Right atrium auricular region (tissue), 2 donors: ENCODE measurements around the gene TM4SF20. TPM values are rescaled to one million over a fixed set of nuclear protein-coding genes. Genes with fewer than 3 reads are reported as not detected.

ENCODE experiments used
- DNase-seq: peaks from one replicate; pipeline ENCODE4 v3.0.0-alpha.2; 2019; ENCODE audit warnings: low spot score
- H3K27ac ChIP-seq, 2 donors: fragments of 200-600 bp; sonication (generic); 1 replicate in 1 of 2; 2 replicates in 1 of 2; pipeline ENCODE4 v1.5.1; 2016 to 2019
- H3K27me3 ChIP-seq, 2 donors: fragments of 200-600 bp; sonication (generic); one replicate each; pipeline versions ENCODE4 v1.5.1 to v1.6.0; 2017 to 2019
- H3K36me3 ChIP-seq: fragments of 200-600 bp; sonication (generic); one replicate; pipeline ENCODE4 v1.5.1; 2016
- H3K4me1 ChIP-seq, 2 donors: fragments of 200-600 bp; sonication (generic); one replicate each; pipeline versions ENCODE4 v1.5.1 to v1.6.0; 2017 to 2019
- H3K4me3 ChIP-seq, 2 donors: fragments of 200-600 bp; sonication (generic); 1 replicate in 1 of 2; 2 replicates in 1 of 2; pipeline ENCODE4 v1.5.1; 2017 to 2019; ENCODE audit warnings: mild to moderate bottlenecking in 1 of 2, moderate library complexity in 1 of 2
- H3K9me3 ChIP-seq, 2 donors: fragments of 200-600 bp; sonication (generic); one replicate each; pipeline ENCODE4 v1.5.1; 2019
- total RNA-seq, 2 donors: library from RNA; depleted of rRNA; stranded (reverse); fragments of >200 nt; gene quantifications; one replicate each; pipeline ENCODE4 v1.1.0, GENCODE V29; 2016
- TF ChIP-seq, protein P1 (sequence below), 2 donors: fragments of 200-600 bp; sonication (generic); IDR thresholded peaks; one replicate each; pipeline ENCODE4 v1.5.1; 2019; ENCODE audit warnings: antibody characterized with exemption in 2 of 2

The TM4SF20 gene
- total RNA-seq, 2 donors from 2014 or later, result not detected

DNA sequence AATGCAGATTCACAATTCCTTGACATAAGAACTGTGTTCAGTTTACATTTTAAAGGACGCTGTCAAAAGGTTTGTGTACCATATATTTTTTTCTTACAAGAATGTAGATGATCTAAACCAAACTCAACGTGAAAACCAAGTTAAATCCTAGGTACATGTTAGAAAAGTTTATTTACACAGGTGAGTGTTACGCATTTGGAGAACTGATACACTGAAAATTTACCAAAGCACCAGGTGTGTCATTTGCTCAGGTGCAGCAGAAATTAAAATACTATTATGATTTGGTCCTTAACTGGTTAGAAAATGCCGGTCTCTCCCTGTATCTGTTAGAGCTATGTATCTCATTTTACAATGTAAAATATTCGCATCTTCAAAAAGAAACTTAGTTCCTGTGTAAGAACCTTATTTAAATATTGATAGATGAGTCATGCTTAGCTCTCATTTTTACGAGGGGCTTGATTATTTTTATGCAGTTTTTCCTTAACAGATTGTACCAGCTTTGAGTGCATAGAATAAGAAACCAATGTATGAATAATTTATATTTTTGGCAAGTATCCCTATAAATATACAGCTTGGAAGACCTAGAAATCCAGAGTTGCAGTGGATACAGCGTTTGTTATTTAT lies 29.0 kb downstream of the TM4SF20 start:
- Histone ChIP-seq H3K9me3 (no peaks in the 10 kb centered on the region), H3K36me3 (peaks cover 26% of the 10 kb centered on the region)

DNA sequence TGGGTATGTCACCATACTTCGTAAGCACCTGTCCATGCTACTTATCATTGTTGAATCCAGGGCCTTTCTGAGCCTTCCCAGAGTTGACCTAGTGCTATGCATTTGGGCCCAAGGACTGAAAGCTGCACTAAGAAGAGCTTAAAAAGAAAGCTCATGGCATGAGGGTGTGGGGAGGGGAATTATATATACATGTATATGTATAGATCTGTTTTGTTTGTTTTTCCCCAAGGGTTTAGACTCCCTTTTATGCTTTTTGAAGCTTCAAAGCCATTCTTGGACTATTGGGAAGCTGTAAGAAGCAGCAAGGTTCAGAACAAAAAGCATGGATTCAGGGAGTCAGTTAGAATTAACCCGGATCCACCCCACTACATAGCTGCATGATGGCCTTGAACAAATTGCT lies 30.8 kb downstream of the TM4SF20 start:
- Histone ChIP-seq H3K9me3 (no peaks in the 10 kb centered on the region), H3K27me3 (no peaks in the 10 kb centered on the region), H3K27ac (no peak overlapping the region), H3K4me1 (no peaks in the 10 kb centered on the region), H3K4me3 (no peak overlapping the region), H3K36me3 (peaks cover 26% of the 10 kb centered on the region)
- DNase-seq, result no peak
- TF ChIP-seq, protein P1, sequence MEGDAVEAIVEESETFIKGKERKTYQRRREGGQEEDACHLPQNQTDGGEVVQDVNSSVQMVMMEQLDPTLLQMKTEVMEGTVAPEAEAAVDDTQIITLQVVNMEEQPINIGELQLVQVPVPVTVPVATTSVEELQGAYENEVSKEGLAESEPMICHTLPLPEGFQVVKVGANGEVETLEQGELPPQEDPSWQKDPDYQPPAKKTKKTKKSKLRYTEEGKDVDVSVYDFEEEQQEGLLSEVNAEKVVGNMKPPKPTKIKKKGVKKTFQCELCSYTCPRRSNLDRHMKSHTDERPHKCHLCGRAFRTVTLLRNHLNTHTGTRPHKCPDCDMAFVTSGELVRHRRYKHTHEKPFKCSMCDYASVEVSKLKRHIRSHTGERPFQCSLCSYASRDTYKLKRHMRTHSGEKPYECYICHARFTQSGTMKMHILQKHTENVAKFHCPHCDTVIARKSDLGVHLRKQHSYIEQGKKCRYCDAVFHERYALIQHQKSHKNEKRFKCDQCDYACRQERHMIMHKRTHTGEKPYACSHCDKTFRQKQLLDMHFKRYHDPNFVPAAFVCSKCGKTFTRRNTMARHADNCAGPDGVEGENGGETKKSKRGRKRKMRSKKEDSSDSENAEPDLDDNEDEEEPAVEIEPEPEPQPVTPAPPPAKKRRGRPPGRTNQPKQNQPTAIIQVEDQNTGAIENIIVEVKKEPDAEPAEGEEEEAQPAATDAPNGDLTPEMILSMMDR (IDR thresholded peaks at IDR 0.05), result no peak

More for the DNA sequence above, 29.0 kb downstream of the TM4SF20 start:
- DNase-seq, result no peak
- H3K27ac ChIP-seq, result no peak overlapping the region
- TF ChIP-seq, protein P1 (IDR thresholded peaks at IDR 0.05), result no peak
- no peaks in the 10 kb centered on the region for H3K27me3 ChIP-seq
- no peaks in the 10 kb centered on the region for H3K4me1 ChIP-seq
- no peak overlapping the region for H3K4me3 ChIP-seq

DNA sequence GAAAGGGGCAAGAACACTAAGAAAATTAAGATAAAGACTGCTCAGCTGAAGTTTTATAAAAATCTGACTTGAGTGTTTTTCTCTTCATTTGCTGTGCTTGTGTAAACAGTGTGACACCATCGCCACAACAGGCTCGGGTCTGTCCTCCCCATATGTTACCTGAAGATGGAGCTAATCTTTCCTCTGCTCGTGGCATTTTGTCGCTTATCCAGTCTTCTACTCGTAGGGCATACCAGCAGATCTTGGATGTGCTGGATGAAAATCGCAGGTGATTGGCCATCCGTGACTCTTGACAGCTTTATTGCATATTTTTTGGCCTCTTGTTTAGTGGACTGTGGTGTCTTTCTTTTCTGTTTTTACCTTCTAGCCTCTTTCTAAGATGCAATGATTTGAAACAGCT lies 32.0 kb downstream of the TM4SF20 start:
- H3K27me3 ChIP-seq, result no peaks in the 10 kb centered on the region
- no peak for DNase-seq
- H3K4me3 ChIP-seq, result no peak overlapping the region
- H3K36me3 ChIP-seq, result peaks cover 32% of the 10 kb centered on the region
- TF ChIP-seq, protein P1 (IDR thresholded peaks at IDR 0.05), result no peak
- H3K9me3 ChIP-seq, result no peaks in the 10 kb centered on the region
- H3K27ac ChIP-seq, result no peak overlapping the region
- H3K4me1 ChIP-seq, result no peaks in the 10 kb centered on the region

DNA sequence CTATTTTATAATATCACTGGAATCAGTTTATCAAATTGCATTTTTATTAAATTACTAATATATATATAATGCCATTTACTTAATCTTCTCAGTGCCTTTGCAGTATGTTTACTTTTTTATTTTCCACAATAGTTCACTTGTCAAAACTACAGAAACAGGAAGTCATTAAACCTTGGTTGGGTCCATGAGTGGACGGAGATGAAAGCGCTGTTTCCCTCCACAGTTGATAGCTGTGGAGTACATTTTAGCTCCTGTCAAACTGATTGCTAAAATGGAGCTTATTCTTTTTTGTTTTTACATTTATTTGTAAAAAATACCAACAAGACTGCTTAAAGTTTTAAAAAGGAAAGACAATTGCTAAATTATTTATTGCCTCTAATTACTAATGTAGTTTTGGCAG lies 34.9 kb downstream of the TM4SF20 start:
- Histone ChIP-seq H3K36me3 (peaks cover 41% of the 10 kb centered on the region), H3K4me3 (no peak overlapping the region)
- no peak for DNase-seq

DNA sequence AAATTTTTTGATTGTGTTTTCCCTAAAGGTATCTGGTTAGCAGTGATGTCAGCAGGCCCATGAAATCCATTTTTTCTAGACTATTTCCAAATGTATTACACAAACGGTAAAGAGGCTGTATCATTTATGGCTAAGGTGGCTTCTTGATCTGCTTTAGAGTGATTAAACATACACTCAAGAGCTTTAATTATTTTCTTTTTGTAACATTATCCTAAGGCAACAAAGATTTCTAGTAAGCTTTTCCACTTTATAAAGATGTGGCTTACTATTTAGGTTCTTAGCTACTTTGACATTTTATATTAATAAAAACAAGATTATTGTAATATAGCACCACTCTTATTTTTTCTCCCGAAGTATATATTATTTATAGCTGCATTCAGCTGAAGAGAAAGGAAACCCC lies 37.6 kb downstream of the TM4SF20 start:
- no peak for DNase-seq
- no peaks in the 10 kb centered on the region for H3K4me1 ChIP-seq
- peaks cover 42% of the 10 kb centered on the region for H3K36me3 ChIP-seq
- H3K9me3 ChIP-seq, result no peaks in the 10 kb centered on the region
- H3K27me3 ChIP-seq, result no peaks in the 10 kb centered on the region
- no peak overlapping the region for H3K27ac ChIP-seq
- TF ChIP-seq, protein P1 (IDR thresholded peaks at IDR 0.05), result no peak
- no peak overlapping the region for H3K4me3 ChIP-seq

More for the DNA sequence above, 34.9 kb downstream of the TM4SF20 start:
- TF ChIP-seq, protein P1 (IDR thresholded peaks at IDR 0.05), result no peak
- H3K4me1 ChIP-seq, result no peaks in the 10 kb centered on the region
- H3K27ac ChIP-seq, result no peak overlapping the region
- no peaks in the 10 kb centered on the region for H3K27me3 ChIP-seq
- H3K9me3 ChIP-seq, result no peaks in the 10 kb centered on the region

DNA sequence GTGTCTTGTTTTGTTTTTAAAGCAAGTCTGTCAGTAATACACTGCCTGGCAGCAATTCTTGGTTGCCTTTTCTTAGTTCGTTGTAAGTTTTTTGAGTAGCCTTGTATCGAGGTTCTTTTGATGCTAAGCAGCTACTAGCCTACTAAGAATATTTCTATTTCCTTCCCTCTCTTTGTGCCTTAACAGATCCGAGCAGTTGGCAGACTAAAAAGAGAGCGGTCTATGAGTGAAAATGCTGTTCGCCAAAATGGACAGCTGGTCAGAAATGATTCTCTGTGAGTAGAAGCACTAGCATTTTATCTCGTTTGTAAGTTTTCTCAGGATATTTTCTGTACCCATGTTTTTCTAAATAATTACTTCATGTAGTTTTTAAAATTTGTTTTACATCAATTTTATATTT lies 39.0 kb downstream of the TM4SF20 start:
- no peak overlapping the region for H3K4me3 ChIP-seq
- TF ChIP-seq, protein P1 (IDR thresholded peaks at IDR 0.05), result no peak
- H3K36me3 ChIP-seq, result peaks cover 43% of the 10 kb centered on the region

More for the DNA sequence above, 39.0 kb downstream of the TM4SF20 start:
- H3K4me1 ChIP-seq, result no peaks in the 10 kb centered on the region
- H3K27me3 ChIP-seq, result no peaks in the 10 kb centered on the region
- no peaks in the 10 kb centered on the region for H3K9me3 ChIP-seq
- no peak overlapping the region for H3K27ac ChIP-seq
- DNase-seq, result no peak
